ENCODE data around the gene SIPA1L3. TPM values are rescaled to one million over a fixed set of nuclear protein-coding genes. Genes with fewer than 3 reads are reported as not detected.

Gene SIPA1L3
- total and polyA plus RNA-seq, 10 of the 15 experiments (the other 5 are each of a cell fraction or from before 2014, with no cell fraction given), result 0.24 to 66.2 (median 19.1) TPM

GRCh38 chr19:37928527-37929286 lies 21.7 kb downstream of the SIPA1L3 start (continued):
- TF ChIP-seq SKIL (IDR thresholded peaks at IDR 0.05; ENCODE audit: low read depth, poor library complexity, severe bottlenecking) (peak; percentile 65), HDAC2 (IDR thresholded peaks at IDR 0.05) (no peak), MAX (IDR thresholded peaks at IDR 0.05; ENCODE audit: low read depth, low read length) (peak; percentile 49; the same call in 1 of the 2 replicates), RELB (IDR thresholded peaks at IDR 0.05; ENCODE audit: low read depth) (peak; percentile 68; the same call in 1 of the 2 replicates), RAD21 (IDR thresholded peaks at IDR 0.05; ENCODE audit: insufficient read depth, low read depth, low read length) (peak; percentile 10; the same call in 1 of the 2 replicates), TCF7 (IDR thresholded peaks at IDR 0.05; ENCODE audit: borderline replicate concordance) (no peak), FOXM1 (IDR thresholded peaks at IDR 0.05; ENCODE audit: low read depth, low read length) (no peak), NRF1 (conservative IDR thresholded peaks at IDR 0.05; ENCODE audit: low read depth, low read length) (no peak), SREBF1 (IDR thresholded peaks at IDR 0.05; ENCODE audit: low read length) (no peak), ZBTB33 (IDR thresholded peaks at IDR 0.05) (no peak), ESRRA (IDR thresholded peaks at IDR 0.05; ENCODE audit: low read length) (no peak), MYB (IDR thresholded peaks at IDR 0.05; ENCODE audit: borderline replicate concordance, low read depth, low read length) (no peak), SIX5 (IDR thresholded peaks at IDR 0.05; ENCODE audit: low read depth, low read length, severe bottlenecking) (no peak), DPF2 (IDR thresholded peaks at IDR 0.05) (no peak; the same call in 1 of the 2 replicates), MXI1 (IDR thresholded peaks at IDR 0.05; ENCODE audit: low read depth, low read length) (peak; percentile 62), TCF12 (IDR thresholded peaks at IDR 0.05; ENCODE audit: low read depth, low read length) (no peak), E2F8 (IDR thresholded peaks at IDR 0.05; ENCODE audit: low read depth, partially characterized antibody) (no peak), ZBED1 (IDR thresholded peaks at IDR 0.05; ENCODE audit: borderline replicate concordance) (no peak), ZNF274 (IDR thresholded peaks at IDR 0.05; ENCODE audit: insufficient read depth, insufficient read length) (no peak), SUPT20H (IDR thresholded peaks at IDR 0.05; ENCODE audit: borderline replicate concordance, control insufficient read depth, low read depth, low read length) (no peak), CHD1 (IDR thresholded peaks at IDR 0.05; ENCODE audit: low read depth, low read length) (no peak), STAT3 (IDR thresholded peaks at IDR 0.05; ENCODE audit: low read depth, low read length) (no peak)

Measured in GM12878 (cell line).